ENCODE results near the gene MFSD8. TPM values are rescaled to one million over a fixed set of nuclear protein-coding genes. Genes with fewer than 3 reads are reported as not detected.

The MFSD8 gene
- total RNA-seq, 1 donor: 47.6 TPM

DNA sequence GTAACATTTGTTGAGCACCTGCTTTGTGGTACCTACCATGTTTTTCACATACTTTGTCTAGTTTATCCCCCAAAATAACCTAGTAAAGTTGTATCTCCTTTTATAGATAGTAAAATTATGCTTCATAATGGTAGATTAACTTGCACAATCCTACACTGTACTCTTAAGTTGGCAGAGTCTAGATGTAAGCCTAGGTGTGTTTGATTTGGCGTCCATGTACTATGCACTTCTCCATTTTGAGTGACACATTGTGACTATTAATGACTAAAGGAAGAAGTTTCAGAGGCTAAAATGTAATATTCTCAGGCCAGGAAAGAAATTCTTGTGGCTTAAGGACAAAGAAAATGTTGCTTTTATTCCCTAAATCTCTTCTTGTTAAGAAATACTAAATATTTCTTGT is 68.9 kb downstream of the MFSD8 start:
- no peaks in the 10 kb centered on the region for H3K4me1 ChIP-seq (ENCODE audit: insufficient read depth, low read length)
- no peak overlapping the region for H3K4me3 ChIP-seq (ENCODE audit: low read length)
- H3K27me3 ChIP-seq (ENCODE audit: insufficient read depth, low read length): no peaks in the 10 kb centered on the region
- no peaks in the 10 kb centered on the region for H3K9me3 ChIP-seq (ENCODE audit: low read depth, low read length)

DNA sequence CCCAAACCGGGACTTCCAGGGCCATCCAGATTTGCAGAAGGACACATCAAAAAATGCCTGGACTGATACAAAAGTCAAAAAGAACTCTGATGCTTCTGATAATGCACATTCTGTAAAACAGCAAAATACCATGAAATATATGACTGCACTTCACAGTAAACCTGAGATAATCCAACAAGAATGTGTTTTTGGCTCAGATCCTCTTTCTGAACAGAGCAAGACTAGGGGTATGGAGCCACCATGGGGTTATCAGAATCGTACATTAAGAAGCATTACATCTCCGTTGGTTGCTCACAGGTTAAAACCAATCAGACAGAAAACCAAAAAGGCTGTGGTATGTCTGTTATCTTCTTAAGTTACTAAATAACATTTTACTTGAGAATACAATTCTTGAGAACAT is 75.1 kb downstream of the MFSD8 start:
- no peaks in the 10 kb centered on the region for H3K4me1 ChIP-seq (ENCODE audit: insufficient read depth, low read length)
- H3K27me3 ChIP-seq (ENCODE audit: insufficient read depth, low read length): no peaks in the 10 kb centered on the region
- no peak overlapping the region for H3K4me3 ChIP-seq (ENCODE audit: low read length)
- H3K9me3 ChIP-seq (ENCODE audit: low read depth, low read length): no peaks in the 10 kb centered on the region

DNA sequence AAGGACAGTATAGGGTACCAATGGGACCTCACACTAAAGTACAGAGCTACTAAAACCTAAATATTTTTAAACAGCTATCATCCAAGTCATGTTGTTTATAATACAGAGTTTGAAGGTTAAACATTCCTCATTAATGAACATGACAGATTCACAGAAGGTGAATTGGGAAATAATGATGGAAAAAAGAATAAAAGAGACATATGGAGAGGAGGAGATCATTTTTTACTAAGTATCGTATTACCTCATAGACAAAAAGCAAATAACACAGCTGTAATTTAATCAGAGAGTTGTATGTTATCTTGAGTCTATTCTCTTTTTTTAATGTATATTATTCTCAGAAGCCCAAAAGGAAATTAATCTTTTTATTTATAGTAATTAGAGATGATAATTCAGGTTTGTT is 76.4 kb downstream of the MFSD8 start:
- Histone ChIP-seq H3K9me3 (ENCODE audit: low read depth, low read length) (no peaks in the 10 kb centered on the region), H3K4me1 (ENCODE audit: insufficient read depth, low read length) (no peaks in the 10 kb centered on the region), H3K4me3 (ENCODE audit: low read length) (no peak overlapping the region), H3K27me3 (ENCODE audit: insufficient read depth, low read length) (no peaks in the 10 kb centered on the region)

DNA sequence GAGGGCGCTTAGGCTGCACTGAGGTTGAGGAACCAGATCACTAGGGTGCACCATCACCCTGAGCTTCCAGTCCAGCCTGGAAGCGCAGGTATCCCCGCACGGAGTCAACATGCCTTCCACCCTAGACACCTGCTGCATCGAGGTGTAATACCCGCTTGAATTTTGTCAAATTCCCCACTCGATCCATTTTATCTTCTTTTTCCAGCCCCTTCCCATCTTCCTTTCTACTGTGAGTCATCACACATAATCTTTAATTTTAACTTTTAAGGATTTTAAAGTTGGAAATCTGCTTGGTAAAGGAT is 83.5 kb downstream of the MFSD8 start:
- H3K4me3 ChIP-seq (ENCODE audit: low read length): peak overlapping the region; percentile 91
- H3K9me3 ChIP-seq (ENCODE audit: low read depth, low read length): no peaks in the 10 kb centered on the region
- H3K4me1 ChIP-seq (ENCODE audit: insufficient read depth, low read length): peaks cover 11% of the 10 kb centered on the region
- H3K27me3 ChIP-seq (ENCODE audit: insufficient read depth, low read length): no peaks in the 10 kb centered on the region

DNA sequence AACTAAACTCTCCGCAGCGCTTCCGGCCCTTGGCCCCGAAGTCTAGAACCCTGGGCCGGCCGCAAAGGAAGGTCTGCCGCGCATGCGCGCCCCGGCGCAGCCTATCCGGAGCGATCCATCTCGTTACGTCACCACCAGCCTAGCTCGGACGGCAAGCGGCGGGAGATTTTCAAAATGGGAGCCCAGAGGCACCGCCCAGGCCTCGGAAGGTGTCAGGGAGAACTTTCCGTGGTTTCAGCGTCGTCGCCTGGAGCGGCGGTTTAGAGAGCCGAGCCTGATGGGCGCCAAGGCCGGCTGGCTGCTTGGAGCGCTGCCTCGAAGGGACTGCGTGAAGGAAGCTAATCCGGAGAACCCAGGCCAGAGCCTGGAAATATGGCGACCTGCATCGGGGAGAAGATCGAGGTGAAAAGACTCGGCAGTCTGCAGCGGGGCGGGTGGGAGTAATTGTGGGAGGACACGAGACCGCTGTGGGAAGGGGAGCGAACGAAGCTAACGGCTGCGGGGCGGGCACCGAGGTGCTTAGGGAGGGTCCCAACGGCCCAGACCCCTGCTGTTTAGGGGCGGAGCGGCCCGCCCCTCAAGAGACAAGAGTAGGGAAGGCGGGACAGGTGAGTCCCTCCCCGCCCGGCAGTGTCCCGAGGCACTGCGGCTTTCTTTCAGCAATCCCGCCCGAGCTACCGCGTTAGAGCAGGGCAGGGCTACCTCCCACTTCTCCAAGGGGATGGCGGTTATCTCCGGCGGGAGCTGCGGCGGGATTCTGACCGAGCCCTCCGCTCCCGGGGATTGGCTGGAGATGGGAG is 84.0 kb downstream of the MFSD8 start, which contains the start of gene PLK4:
Gene PLK4 (plus strand): TSS at position 131 of the 800 bp plus-strand sequence. CDS start 242 bp downstream, at position 373.
- H3K9me3 ChIP-seq (ENCODE audit: low read depth, low read length): no peaks in the 10 kb centered on the region
- H3K27me3 ChIP-seq (ENCODE audit: insufficient read depth, low read length): no peaks in the 10 kb centered on the region
- peak within 1 kb of the TSS; percentile 91 for H3K4me3 ChIP-seq (ENCODE audit: low read length)
- peaks cover 11% of the 10 kb centered on the region for H3K4me1 ChIP-seq (ENCODE audit: insufficient read depth, low read length)

DNA sequence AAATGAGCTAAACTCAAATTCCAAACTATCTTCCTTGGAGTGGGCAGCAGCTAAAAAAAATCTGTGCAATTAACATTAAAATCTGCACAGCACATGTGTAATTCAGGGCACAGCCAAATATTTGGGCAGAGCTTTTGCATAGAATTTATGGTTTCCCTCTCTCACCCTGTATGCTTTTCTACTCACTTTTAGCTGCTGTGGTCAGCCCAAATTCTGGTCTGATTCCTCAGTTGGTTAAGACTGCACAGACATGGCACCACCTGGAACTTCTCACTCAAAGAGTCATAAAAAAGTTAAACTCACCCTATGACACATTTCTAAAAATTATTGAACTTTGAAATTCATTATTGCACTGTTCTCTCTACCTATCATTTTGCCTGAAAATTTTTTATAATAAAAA is 89.2 kb downstream of the MFSD8 start:
- Histone ChIP-seq H3K4me3 (ENCODE audit: low read length) (no peak overlapping the region), H3K4me1 (ENCODE audit: insufficient read depth, low read length) (peaks cover 4% of the 10 kb centered on the region), H3K27me3 (ENCODE audit: insufficient read depth, low read length) (no peaks in the 10 kb centered on the region), H3K9me3 (ENCODE audit: low read depth, low read length) (no peaks in the 10 kb centered on the region)

DNA sequence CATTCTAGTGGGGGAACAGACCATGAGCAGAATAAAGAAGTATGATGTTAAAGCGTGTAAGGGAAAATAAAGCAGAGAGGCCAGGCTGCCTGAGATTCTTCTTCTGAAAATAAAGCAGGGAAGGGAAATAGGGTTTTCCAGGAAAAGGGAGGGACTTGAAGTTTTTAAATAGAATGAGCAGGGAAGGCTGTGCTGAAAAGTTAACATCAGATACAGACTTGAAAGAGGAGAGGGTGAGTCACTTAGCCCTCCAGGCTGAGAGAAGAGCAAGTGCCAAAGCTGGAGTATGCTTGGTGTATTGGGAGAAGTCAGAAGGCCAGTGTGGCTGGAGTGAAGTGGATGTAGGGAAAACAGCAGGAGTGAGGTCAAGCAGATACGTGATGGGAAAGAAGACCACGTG is 94.3 kb downstream of the MFSD8 start:
- no peaks in the 10 kb centered on the region for H3K4me1 ChIP-seq (ENCODE audit: insufficient read depth, low read length)
- H3K27me3 ChIP-seq (ENCODE audit: insufficient read depth, low read length): no peaks in the 10 kb centered on the region
- H3K4me3 ChIP-seq (ENCODE audit: low read length): no peak overlapping the region
- H3K9me3 ChIP-seq (ENCODE audit: low read depth, low read length): no peaks in the 10 kb centered on the region

DNA sequence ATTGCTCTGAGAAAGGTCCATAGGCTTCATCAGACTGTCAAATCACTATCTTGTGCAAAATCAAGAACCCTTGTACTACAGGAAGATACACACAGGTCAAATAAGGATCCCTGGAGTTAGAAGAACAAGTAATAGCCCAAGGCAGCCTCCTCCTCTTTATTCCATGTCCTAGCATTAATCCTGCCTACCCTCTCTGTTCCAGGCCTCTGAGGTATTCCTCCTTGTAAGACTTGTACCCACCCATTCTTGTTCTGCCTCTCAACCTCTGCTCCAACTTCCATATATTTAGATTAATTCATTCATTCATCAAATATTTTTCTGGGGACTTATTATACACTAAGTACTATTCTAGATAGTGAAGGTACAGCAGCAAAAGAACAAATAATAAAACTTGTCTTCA is 94.7 kb downstream of the MFSD8 start:
- no peaks in the 10 kb centered on the region for H3K27me3 ChIP-seq (ENCODE audit: insufficient read depth, low read length)
- no peaks in the 10 kb centered on the region for H3K4me1 ChIP-seq (ENCODE audit: insufficient read depth, low read length)
- no peak overlapping the region for H3K4me3 ChIP-seq (ENCODE audit: low read length)
- H3K9me3 ChIP-seq (ENCODE audit: low read depth, low read length): no peaks in the 10 kb centered on the region

DNA sequence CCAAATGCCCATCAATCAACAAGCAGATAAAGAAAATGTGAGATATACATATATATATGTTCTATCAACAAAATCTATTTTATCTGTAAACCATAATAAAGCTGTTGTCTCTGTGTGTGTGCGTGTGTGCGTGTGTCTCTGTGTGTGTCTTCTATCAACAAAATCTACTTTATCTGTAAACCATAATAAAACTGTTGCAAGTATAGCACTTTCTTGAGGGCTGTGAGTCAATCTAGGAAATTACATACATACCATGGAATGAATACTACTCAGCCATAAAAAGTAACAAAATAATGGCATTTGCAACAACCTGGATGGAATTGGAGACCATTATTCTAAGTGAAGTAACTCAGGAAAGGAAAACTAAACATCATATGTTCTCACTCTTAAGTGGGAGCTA is 96.8 kb downstream of the MFSD8 start:
- Histone ChIP-seq H3K4me1 (ENCODE audit: insufficient read depth, low read length) (no peaks in the 10 kb centered on the region), H3K9me3 (ENCODE audit: low read depth, low read length) (no peaks in the 10 kb centered on the region), H3K4me3 (ENCODE audit: low read length) (no peak overlapping the region), H3K27me3 (ENCODE audit: insufficient read depth, low read length) (no peaks in the 10 kb centered on the region)

Other genes starting within 250 kb of the MFSD8 start
- gene SLC25A31, start 234.8 kb downstream of the MFSD8 start, total RNA-seq: not detected
- gene HSPA4L, start 182.9 kb downstream of the MFSD8 start, total RNA-seq: 0.10 TPM
- gene PLK4, start 84.3 kb downstream of the MFSD8 start, total RNA-seq: 4.4 TPM
- gene ABHD18, start 233 bp upstream of the MFSD8 start, total RNA-seq: 15.8 TPM
- 11.5 TPM for gene LARP1B, start 96.1 kb upstream of the MFSD8 start, total RNA-seq

Measured in mononuclear cell (primary cell).